DND-41 (cell line): ENCODE measurements around the gene MYCBP2.
"Not testable (repeated sequence)": the region's sequence is repeated elsewhere in the genome, so short reads cannot be mapped to it uniquely, and the experiment has no call there.

Source experiments
- EZH2 ChIP-seq: IDR thresholded peaks from 3 replicates; pipeline ENCODE4 v1.6.1; 2012; ENCODE audit warnings: borderline replicate concordance, low read depth, mild to moderate bottlenecking, moderate library complexity, low read length, inconsistent platforms; ENCODE audit not compliant: severe bottlenecking
- TF ChIP-seq, protein P1 (sequence below): IDR thresholded peaks from 2 replicates; pipeline ENCODE4 v1.5.1; 2012; ENCODE audit warnings: borderline replicate concordance, low read length, moderate library complexity, mild to moderate bottlenecking; ENCODE audit not compliant: poor library complexity, severe bottlenecking; ENCODE audit errors: extremely low read depth

DNA sequence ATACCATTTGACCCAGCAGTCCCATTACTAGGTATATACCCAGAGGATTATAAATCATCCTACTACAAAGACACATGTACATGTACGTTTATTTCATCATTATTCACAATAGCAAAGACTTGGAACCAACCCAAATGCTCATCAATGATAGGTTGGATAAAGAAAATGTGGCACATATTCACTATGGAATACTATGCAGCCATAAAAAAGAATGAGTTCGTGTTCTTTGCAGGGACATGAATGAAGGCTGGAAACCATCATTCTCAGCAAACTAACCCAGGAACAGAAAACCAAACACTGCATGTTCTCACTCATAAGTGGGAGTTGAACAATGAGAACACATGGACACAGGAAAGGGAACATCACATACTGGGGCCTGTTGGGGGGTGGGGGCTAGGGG is 81.7 kb downstream of the MYCBP2 start:
- TF ChIP-seq, protein P1, sequence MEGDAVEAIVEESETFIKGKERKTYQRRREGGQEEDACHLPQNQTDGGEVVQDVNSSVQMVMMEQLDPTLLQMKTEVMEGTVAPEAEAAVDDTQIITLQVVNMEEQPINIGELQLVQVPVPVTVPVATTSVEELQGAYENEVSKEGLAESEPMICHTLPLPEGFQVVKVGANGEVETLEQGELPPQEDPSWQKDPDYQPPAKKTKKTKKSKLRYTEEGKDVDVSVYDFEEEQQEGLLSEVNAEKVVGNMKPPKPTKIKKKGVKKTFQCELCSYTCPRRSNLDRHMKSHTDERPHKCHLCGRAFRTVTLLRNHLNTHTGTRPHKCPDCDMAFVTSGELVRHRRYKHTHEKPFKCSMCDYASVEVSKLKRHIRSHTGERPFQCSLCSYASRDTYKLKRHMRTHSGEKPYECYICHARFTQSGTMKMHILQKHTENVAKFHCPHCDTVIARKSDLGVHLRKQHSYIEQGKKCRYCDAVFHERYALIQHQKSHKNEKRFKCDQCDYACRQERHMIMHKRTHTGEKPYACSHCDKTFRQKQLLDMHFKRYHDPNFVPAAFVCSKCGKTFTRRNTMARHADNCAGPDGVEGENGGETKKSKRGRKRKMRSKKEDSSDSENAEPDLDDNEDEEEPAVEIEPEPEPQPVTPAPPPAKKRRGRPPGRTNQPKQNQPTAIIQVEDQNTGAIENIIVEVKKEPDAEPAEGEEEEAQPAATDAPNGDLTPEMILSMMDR = not testable (repeated sequence)
- not testable (repeated sequence) for TF ChIP-seq EZH2
